Muscle of back (tissue), 11 donors: Measurements from ENCODE around the gene ABCC1. TPM values are rescaled to one million over a fixed set of nuclear protein-coding genes. Genes with fewer than 3 reads are reported as not detected.
"Not testable (repeated sequence)": the region's sequence is repeated elsewhere in the genome, so short reads cannot be mapped to it uniquely, and the experiment has no call there.

Experiments used
- DNase-seq, 3 donors: peaks; one replicate each; pipeline versions ENCODE4 v3.0.0 to v3.0.0-alpha.2; 2013
- polyA plus RNA-seq, 10 donors: library from polyadenylated mRNA; unstranded; fragments of 120-200 nt; gene quantifications; one replicate each; pipeline ENCODE4 v1.2.1, GENCODE V29; 2013; ENCODE audit not compliant: insufficient read length in 10 of 10

Gene ABCC1
- polyA plus RNA-seq, 10 donors: 4.3 to 9.9 (median 6.0) TPM

DNA sequence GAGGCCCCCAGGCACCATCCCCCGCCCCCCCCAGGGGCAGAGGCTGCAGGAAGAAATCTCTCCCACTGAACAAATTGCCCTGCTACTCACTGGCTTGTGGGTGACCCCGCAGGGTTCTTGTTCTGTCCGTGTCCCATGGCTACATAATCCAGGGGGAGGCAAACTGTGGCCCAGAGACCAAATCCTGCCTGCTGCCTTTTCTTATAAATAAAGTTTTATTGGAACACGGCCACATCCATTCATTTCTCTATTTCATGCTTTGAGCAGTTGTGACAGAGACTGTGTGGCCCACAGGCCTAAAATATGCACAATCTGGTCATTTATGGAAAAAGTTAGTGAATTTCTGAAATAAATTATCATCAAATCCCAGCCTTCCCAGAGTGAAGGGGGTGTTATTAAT lies 235.7 kb downstream of the ABCC1 start:
- no peak for DNase-seq

DNA sequence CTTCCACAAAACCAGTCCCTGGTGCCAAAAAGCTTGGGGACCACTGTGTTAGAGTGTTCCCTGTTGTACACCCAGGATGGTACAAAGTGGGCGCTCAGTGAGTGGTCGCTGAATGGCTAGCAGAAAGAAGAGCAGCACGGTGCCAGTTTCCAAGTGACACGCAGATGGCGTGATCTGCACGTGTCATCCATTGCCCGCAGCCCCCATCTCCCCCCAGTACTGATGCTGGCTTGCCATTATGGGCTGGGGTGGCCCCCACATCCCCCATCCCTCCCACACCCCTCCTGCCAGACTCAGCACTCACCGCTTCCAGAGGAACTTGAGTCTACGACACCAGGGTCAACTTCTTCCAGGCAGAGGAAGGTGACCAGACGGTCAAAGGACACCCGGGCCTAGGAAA lies 237.4 kb downstream of the ABCC1 start:
- DNase-seq: no peak

DNA sequence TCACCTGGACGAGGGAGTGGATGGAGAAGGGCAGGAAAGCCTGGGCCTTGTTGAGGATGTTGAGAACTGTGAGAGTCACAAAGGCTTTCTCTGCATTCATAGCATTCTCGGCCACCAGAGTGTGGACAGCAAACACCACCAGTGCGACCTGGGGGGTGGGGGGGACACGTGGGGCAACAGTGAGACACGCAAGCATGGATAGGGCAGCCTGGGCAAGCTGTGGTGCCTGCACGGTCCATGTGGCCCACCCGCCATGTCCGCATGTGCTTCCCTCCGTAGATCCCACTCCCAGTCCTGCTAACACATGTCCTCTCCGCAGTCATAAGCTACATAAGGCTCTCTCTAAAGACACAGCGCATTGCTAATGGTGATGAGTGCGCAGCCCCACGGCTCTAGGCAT lies 239.4 kb downstream of the ABCC1 start:
- DNase-seq: no peak

DNA sequence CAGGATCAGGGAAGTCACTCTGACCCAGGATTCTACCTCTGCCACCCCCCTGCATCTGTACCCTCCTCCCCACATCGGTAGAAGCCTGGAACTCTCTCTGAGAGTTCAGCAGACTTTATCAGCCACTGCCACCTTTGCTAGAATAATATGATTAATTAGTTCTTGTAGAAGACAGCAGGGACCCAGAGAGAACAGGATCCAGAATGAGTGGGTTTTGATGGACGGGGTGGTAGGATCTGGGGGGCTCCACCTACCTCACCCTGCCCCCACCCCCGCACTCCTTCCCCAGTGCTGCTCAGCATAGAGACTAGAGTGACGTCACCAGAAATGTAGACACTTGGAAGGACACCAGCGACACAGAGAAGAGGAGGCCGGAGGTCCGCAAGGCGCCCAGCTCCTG lies 240.4 kb downstream of the ABCC1 start:
- DNase-seq: no peak

DNA sequence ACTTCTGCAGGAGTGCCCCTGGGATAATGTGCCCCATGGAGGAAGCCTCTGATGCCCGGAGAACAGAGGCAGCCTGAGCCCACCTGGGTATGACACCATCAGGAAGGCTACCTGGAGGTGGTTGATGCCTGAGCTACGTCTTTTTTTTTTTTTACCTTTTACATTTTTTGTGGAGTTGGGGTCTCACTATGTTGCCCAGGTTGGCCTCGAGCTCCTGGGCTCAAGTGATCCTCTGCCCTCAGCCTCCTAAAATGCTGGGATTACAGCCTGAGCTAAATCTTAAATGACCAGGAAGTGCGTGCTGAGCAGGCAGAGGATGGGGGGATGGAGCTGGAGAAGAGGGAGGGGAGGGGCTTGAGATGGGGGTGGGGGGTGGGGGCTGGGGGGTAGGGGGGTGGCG lies 241.1 kb downstream of the ABCC1 start:
- no peak for DNase-seq

DNA sequence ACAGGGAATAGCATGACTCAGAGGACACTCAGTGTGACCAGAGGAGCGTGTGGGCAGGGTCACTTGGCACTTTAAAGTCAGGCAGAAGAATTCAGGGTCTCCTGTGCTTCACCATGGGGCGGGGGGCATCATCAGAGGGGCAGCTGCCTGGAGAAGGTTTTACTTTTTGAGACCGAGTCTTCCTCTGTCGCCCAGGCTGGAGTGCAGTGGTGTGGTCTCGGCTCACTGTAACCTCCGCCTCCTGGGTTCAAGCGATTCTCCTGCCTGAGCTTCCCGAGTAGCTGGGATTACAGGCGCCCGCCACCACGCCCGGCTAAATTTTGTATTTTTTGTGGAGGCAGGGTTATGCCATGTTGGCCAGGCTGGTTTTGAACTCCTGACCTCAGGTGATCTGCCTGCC lies 241.6 kb downstream of the ABCC1 start:
- not testable (repeated sequence) for DNase-seq

DNA sequence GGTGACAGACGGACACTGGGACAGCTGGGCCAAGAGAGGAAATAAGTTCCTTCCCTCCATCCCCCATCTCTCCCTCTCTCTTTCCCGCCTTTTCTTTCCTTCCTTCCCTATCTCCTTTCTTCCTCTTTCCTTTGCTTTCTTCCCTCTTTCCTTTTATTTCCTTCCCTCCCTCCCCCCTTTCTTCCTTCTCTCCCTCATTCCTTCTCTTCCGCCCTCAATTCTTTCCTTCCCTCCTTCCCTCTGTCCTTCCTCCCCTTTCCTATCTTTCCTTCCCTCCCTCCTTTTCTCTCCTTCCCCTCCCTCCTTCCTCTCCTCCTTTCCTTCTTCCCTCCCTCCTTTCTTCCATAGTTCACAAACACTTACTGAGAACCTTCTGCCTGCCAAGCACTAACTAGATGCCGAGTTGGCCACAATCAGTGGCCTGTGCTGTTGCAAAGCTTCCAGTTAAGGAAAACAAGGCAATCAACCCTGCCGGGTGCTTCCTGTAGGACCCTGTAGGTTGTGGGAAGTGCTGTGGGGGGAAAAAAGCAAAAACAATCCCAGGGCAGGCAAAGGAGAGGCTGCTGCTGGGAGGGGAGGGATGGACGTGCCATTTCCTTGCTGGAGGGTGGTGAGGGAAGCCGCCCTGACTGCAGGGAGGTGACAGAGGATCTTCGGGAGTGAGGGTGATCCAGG lies 242.2 kb downstream of the ABCC1 start:
- peak in 2 of 3 donors; percentile 2 to 30 for DNase-seq

Other genes starting within 250 kb of the ABCC1 start
- 10 to 100 TPM; 11.0 to 21.9 (median 18.0) TPM for gene MYH11, start 92.6 kb upstream of the ABCC1 start, polyA plus RNA-seq
- 10 to 100 TPM; 20.9 to 28.0 (median 24.7) TPM for gene CEP20, start 61.0 kb upstream of the ABCC1 start, polyA plus RNA-seq